GM21825 (cell line): ENCODE measurements around the gene DNAJC3.

ENCODE experiments used
- ATAC-seq: cut with Tn5 transposase; IDR thresholded peaks from one replicate; pipeline ENCODE4 v1.9.1; 2021; ENCODE audit warnings: mild to moderate bottlenecking, moderate library complexity; ENCODE audit not compliant: unreplicated experiment

DNAJC3 gene, protein sequence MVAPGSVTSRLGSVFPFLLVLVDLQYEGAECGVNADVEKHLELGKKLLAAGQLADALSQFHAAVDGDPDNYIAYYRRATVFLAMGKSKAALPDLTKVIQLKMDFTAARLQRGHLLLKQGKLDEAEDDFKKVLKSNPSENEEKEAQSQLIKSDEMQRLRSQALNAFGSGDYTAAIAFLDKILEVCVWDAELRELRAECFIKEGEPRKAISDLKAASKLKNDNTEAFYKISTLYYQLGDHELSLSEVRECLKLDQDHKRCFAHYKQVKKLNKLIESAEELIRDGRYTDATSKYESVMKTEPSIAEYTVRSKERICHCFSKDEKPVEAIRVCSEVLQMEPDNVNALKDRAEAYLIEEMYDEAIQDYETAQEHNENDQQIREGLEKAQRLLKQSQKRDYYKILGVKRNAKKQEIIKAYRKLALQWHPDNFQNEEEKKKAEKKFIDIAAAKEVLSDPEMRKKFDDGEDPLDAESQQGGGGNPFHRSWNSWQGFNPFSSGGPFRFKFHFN

GRCh38 chr13:95676762-95677563 lies at the start of gene DNAJC3:
DNAJC3 (plus strand) TSS chr13:95677139; CDS start chr13:95677256, 117 bp downstream.
- peak; percentile 95 for ATAC-seq

- no peak for ATAC-seq
Measured at GRCh38 chr13:95627590-95627989, 49.3 kb upstream of the DNAJC3 start.

DNA sequence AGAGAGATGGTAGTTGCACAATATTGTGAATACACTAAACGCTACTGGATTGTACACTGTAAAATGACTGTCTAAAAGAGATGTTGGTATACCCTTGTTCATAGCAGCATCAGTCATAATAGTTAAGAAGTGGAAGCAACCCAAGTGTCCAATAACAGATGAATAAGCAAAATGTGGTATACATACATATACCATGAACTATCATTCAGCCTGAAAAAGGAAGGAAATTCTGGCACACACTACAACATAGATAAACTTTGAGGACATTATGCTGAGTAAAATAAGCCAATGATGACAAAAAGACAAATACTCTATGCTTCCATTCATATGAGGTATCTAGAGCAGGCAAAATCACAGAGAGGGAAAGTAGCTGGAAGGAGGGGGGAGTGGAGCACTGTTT lies 48.5 kb upstream of the DNAJC3 start:
- no peak for ATAC-seq

DNA sequence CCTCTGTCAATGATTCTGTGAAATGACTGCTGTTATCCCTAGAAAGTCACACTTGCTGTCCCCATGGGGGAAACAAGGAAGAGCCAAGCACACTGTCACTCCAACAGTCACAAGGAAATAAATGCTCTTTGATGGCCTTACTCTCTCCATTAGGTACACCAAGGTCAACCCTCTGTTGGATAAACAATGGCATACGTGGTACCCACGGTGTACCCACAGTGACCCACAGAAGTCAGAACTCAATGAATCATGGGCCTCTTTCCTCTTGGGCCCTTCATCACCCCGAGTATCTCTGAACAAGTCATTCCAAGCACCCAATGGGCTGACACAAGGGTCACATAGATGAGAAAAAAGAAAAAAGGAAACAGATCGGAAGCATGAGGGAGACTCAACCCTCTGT lies 47.9 kb upstream of the DNAJC3 start:
- ATAC-seq, result no peak

DNA sequence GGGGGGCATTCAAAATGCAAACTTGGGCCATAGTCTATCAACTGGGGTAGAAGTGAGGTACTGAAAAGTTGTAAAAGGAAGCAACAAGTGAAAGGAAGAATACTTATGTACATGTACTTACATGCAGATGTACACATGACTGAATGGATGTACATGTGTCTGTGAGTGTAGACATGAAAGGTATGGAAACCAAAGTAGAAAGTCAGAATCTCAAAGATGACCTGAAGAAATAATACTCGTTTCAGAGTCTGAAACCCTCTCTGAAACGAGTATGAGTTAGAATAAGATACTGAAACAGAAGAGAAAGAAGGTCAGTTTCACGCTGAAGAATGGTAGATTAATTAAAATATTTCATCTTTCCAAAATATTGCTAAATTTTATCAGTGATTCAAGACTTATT lies 46.3 kb upstream of the DNAJC3 start:
- no peak for ATAC-seq

- no peak for ATAC-seq
Measured at GRCh38 chr13:95636853-95637252, 40.1 kb upstream of the DNAJC3 start.

DNA sequence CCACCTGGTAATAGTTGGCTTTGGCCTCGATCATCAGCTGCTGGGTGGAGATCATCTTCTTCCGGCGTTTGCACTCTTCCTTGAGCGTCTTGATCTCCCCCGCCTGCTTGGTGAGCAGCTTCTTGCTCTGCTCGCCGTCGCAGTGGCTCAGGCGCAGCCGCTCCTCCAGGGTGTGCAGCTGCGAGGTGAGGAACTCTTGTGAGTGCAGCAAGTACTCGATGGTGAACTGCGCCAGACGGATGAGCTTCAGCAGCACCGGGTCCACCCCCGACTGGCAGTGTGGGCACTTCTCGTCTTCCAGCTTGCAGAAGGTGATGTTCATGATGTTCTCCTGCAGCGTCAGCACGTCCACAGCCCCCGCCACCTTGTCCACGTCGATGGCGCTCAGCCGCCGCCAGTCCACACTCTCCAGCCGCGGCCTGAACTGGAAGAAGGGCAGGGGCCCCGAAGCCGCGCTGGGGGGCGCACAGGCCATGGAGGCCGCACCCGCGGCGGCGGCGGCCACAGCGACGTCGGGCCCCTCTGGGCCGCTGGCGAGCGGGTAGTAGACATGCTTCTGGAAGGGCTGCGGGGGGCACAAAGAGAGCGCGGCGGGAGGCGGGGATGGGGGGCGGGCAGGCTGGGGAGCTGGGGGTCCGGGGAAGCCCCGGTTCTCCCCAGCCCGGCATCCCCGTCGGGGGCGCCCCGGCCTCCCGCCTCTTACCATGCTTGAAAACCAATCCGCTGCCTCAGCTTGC lies 35.5 kb upstream of the DNAJC3 start:
- no peak for ATAC-seq

- ATAC-seq, result no peak
Measured at GRCh38 chr13:95642028-95642621, 34.8 kb upstream of the DNAJC3 start.

DNA sequence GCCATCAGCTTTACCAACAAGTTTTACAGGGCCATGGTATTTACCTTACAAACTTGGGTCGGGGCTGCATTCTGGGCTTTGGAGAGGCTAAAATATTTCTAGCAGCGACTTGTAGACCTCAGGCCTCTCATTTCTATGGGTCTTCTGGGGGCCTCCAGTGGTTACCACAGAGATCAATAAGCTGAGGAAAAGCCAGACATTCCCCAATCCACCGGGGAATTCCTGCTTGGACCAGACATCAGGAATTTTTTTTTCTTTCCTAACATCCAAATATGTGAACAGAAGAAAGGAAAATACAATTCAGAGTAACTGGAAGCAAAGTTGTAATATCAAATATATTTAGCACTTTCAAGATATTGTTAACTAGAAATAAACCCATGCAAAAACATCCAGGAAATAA lies 33.9 kb upstream of the DNAJC3 start:
- ATAC-seq, result no peak

DNA sequence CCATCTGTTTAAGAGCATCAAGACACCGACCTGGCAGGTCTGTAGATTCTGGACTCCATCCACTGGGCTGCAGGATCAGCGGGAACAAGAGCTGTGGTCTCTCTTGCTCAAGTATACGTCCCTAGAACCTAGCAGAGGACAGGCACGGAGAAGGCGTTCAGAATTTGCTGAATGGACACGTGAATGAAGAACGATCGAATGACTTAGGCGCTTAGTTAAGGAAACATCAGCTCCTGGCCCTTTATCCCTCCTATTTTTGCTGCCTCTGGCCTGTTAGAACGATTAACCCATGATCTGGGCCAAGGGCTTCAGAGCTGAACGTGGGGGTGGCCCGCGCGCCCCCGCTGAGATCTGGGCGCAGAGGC lies 33.4 kb upstream of the DNAJC3 start:
- no peak for ATAC-seq

DNA sequence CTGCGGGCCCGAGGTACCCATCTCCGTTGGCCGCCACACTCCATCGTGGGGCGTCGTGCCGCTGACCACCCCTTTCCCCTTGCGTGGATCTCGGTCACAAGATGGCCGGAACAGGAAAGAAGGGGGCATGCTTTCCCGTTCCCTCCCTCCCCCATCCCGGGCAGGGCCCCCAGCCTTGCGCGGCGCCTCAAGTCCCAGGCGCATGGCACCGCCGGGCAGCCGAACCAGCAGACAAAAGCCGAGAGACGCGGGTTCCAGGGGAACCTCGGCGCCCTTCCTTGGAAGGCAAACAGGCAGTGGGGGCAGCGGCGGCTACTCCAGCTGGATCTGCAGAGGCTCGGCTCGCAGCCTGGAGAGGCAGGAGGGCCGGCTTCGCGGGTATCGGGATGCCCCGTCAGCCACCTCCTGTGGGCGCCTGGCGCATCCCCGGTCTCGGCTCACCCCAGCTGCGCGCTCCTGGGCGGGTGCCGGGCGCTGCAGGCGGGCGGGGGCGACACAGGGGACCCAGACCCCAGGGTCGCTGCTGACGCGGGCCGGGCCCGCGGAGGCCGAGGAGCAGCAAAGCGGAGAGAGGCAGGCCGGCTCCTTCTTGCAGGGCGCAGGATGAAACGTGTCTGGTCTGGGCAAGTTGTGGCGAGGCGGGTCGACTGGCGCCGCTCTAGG lies 32.9 kb upstream of the DNAJC3 start:
- ATAC-seq, result no peak

DNA sequence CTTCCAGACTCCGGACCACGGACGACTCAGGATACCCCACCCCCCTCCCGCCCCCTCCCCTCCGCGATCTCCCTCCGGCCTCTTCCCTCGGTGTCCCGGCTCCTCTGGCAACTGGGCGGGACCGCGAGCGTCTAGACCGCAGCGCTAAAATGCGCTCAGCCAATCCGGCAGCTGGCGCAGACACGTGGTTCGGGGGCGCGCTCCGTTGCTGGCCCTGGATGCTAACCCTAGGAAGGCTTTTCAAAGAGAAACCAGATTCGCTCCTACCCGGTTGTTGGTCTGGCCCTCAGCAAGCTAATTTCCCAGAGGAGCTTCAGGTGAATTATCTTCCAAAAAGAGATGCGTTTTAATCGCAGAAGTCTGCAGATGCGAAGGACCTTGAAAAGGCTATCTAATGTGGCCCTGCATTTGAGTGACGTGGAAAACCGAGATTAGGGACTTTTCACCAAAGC lies 32.3 kb upstream of the DNAJC3 start, which contains the start of gene DZIP1:
Gene DZIP1, minus strand, starts transcription at position 106 of the 452 bp plus-strand sequence. CDS start 2,677 bp downstream, outside the sequence.
- no peak for ATAC-seq

- ATAC-seq, result no peak
Measured at GRCh38 chr13:95647321-95647720, 29.6 kb upstream of the DNAJC3 start.

DNA sequence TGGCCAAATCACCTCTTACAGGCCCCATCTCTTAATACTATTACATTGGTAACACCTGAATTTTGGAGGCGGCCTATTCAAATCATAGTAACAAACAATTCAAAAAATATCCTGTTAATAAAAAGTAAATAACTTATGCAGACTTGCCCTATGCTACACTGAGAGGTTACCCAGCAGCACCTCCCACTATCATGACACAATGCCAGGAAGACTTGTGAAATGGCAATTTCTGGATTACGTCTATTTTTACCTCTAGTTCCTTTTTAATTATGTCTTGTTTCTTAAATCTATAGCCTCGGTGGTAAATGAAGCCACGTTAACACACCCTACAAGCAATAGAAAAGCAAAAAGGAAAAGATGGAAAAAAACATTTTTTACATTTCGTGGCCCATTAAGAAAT lies 26.2 kb upstream of the DNAJC3 start:
- ATAC-seq, result no peak

DNA sequence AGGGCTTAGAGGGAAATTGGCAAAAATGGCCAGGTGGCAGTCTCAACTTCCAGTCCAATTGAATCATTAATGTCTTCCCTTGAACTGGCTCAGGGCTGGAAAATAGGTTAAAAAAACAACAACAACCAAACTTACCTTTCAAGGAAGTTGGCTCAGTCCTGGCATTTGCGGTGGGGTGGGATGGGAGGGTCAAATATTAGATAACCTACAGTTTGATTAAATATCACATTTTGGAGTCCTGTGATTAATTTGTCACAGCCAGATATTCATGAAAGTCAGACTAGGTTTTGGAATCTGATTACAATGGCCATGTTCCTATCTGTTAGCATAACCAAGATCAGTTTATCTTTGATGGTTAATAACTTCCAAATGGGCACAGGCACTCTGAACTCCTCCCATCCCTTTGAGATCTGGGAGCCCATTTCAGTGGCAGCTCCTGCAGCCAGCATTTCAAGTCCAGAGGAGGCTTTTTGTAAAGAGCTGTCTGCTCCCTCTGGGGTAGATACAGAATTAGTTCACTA lies 24.6 kb upstream of the DNAJC3 start:
- no peak for ATAC-seq

- no peak for ATAC-seq
Measured at GRCh38 chr13:95652821-95653220, 24.1 kb upstream of the DNAJC3 start.

GRCh38 chr13:95656386-95657015 lies 20.4 kb upstream of the DNAJC3 start:
- ATAC-seq, result no peak

DNA sequence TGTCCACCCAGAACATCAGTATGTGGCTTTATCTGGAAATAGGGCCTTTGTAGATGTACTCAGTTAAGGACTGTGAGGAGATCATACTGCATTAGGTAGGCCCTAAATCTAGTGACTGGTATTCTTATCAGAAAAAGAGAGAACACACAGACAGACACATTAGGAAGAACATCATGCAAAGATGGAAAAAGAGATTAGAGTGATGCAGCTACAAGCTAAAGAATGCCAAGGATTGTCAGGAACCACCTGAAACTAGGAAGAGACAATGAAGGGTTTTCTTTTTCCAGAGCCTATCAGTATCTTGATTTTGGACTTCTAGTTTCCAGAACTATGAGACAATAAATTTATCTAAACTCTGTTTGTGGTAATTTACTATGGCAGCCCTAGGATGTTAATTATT lies 17.4 kb upstream of the DNAJC3 start:
- ATAC-seq, result no peak

DNA sequence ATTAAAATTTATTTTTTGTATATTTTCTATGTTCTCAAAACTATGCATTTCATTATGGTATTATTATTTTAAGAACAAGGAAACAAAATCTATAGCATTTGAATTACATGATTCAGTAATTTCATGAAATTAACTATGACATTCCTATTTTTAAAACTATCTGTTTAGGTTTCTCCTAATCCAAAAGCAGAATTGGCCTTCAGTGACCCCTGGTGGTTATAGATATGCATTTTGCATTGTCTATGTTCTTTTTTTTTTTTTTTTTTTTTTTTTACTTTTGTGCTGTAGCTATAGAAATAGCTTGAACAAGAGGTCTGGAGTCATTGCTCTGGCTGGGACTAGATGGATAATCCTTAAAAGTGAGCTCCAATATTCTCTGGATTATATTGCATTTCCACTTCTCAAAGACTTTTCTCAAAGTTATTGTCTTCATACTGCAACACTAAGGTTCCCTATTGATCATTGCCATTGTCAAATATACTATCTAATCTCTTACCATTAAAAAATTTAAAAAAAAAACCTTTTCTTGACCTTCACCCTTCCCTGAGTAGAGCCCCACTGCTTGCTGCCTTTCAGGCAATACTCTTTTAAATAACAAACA lies 15.9 kb upstream of the DNAJC3 start:
- ATAC-seq, result no peak
